ENCODE results near the gene CDYL2.
"Not testable (repeated sequence)": the region's sequence is repeated elsewhere in the genome, so short reads cannot be mapped to it uniquely, and the experiment has no call there.

The CDYL2 gene

DNA sequence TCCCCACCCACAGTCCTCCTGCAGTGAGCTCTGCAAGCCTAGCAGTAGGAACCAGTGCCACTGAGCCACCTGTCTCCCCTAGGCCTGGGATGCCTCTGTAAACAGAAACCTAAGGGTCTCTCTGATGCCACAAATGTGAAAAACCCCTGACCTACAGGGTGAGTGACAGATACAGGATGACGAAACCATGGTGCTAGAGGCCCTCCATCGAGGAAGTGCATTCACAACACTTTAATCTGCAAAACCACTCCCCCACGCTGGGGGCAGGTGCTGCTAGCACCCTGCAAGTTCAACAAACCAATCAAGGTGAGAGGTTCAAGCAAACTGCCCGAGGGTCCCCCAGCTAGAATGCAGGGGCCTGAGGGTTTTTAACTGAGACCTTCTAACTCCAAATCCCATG is 59.5 kb downstream of the CDYL2 start:
- no peak for DNase-seq (ENCODE audit: low spot score)

DNA sequence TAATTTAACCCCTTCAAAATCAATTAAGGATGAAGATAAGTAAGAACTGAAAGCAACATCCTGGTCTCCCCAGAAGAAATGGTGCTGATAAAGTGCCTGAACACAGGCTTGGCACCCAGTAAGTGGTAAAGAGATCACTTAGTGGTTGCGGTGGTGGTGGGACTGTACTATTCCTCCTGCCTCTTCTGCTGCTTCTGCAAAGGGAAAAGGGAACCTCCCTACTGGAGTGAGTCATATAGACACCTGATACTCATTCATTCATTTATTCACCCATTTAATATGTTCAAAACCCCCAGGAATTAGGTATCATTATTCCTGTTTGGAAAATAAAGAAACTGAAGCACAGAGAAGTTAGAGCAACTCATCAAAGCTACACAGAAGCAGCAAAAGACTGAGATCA is 60.6 kb downstream of the CDYL2 start:
- DNase-seq (ENCODE audit: low spot score): no peak

DNA sequence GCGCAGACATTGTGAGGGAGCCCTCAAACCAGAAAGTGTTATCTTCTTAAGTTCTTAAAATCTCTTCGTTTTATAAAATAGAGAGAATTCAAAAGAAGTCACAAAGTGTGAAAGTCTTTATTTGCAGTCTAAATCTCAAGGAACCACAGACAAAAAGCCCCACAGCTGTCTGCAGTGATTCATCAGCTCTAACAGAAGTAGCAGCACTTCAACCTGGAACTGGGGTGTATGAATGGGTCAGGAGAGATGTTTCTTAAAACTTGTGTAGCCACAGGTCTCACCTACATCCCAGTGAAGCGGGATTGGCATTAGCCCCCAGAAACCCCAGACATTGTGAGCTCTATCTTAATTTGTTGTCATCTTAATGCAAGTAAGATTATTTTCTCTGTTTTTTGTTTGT is 61.1 kb downstream of the CDYL2 start:
- no peak for DNase-seq (ENCODE audit: low spot score)

DNA sequence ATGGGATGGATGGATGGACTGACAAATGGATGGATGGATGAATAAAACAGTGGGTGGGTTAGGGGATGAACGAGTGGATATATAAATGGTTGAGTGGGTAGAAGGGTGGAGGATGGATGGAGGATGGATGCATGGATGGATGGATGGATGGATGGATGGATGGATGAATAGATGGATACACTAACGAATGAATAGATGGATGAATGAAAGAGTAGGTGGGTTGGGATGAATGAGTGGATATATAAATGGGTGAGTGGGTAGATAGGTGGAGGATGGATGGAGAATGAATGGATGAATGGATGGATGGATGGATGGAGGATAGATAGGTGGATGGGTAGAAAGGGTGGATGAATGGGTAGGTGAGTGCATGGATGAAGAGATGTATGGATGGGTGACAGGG is 62.1 kb downstream of the CDYL2 start:
- DNase-seq (ENCODE audit: low spot score): no peak

DNA sequence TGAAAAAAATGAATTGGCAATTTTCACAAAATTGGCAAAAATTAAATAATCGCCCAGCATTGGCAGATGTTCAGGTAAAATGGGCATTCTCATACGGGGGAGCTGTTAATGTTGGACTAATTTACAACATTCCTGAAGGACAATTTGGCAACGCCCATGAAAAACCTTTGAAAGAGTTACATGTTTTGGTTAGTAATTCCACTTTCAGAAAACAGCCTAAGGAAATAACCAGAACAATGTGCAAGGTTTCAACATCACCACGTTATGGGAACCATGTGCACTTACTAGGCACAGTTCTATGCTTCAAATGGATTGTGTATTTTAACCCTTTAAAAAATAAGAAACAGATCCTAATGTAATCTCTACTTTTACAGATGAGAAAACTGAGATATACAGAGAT is 62.7 kb downstream of the CDYL2 start:
- no peak for DNase-seq (ENCODE audit: low spot score)

DNA sequence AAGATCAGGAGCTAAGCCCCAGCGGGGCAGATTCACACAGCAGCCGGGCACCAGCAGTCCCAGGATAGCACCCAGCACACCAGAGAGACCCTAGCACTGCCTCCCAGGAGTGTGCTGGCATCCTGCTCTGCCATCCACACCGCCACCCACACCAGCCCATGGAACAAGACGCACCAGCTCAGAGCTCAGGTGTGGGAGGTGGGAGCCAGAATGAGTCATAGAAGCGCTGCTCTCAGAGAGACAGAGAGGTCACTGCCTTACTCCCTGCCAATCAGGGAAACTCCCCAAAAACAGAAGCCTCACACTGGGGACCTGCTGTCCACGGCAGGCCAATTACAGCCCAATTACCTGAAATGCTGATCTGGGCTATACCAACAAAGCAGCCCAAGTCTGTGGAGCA is 64.9 kb downstream of the CDYL2 start:
- DNase-seq (ENCODE audit: low spot score): no peak

DNA sequence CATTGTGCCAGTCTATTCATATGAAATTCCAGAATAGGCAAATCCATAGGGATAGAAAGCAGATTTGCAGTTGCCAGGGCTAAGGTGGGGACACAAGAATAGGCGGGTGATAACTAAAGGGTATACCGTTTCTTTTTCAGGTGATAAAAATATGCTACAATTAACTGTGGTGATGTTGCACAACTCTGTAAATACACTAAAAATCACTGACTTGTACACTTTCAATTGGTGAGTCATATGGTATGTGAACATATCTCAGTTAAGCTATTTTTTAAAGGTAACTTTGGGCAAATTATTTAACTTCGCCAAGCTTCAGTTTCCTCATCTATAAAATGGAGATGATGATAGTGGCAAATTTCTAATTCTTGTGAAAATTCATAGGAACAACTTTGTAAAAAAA is 65.9 kb downstream of the CDYL2 start:
- no peak for DNase-seq (ENCODE audit: low spot score)

DNA sequence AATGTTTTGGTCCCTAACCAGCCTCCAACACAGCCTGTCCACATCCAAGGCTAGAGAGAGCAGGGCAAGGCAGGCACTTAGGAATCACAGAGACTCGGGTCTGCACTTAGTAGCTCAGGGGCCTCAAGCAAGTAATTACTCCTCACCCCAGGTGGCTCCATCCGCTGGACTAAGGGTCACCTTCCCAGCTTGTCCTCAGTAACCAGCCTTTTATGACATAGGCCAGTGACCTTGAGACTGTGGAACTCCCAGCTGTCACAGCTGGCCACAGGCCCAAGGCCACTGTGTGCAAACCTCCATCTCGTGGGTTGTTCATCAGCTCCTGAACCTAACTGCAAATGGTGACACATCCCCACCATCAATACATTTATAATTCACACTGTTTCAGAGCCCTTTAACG is 68.6 kb downstream of the CDYL2 start:
- DNase-seq (ENCODE audit: low spot score): no peak

DNA sequence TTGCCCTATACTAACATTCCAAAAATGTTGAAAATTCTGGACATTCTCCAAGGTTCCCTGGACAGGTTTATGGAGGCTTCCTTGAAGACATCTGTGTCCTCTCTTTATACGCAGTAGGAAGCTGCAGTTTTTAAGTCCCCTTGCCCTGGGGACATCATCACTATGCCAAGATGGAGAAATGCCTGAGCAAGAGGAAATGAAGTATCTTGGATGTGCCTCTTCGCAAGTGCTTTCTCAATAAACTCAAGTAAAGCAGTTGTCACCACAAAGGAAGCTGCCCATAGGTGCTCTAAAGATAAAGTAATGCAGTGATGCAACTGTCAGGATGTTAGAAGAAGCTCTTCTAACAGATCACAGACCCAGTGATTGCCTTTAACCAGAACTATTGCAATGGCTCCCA is 71.0 kb downstream of the CDYL2 start:
- DNase-seq (ENCODE audit: low spot score): no peak

DNA sequence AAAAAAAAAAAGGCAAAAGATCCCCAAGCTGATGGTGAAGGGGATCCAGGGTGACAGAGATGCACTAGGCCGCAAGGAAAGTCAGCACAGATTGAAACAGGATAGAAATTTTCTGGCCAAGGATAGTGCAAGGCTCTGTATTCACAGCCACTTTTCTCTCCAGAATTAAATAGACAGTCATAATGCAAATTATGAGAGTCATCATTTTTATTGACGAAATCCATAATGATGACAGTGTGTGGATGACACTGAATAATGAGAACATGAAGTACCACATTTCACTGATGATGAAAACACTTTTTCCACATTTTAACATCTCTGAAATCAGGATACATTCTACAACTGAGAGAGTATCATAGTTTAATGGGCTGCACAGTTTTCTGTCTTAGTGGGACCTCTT is 72.5 kb downstream of the CDYL2 start:
- DNase-seq (ENCODE audit: low spot score): no peak

DNA sequence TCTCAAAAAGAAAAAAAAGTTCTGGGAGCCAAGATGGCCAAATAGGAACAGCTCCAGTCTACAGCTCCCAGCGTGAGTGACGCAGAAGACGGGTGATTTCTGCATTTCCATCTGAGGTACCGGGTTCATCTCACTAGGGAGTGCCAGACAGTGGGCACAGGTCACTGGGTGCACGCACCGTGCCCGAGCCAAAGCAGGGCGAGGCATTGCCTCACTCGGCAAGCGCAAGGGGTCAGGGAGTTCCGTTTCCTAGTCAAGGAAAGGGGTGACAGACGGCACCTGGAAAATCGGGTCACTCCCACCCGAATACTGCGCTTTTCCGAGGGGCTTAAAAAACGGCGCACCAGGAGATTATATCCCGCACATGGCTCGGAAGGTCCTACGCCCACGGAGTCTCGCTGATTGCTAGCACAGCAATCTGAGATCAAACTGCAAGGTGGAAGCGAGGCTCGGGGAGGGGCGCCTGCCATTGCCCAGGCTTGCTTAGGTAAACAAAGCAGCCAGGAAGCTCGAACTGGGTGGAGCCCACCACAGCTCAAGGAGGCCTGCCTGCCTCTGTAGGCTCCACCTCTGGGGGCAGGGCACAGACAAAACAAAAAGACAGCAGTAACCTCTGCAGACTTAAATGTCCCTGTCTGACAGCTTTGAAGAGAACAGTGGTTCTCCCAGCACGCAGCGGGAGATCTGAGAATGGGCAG is 77.2 kb downstream of the CDYL2 start:
- DNase-seq (ENCODE audit: low spot score): not testable (repeated sequence)

DNA sequence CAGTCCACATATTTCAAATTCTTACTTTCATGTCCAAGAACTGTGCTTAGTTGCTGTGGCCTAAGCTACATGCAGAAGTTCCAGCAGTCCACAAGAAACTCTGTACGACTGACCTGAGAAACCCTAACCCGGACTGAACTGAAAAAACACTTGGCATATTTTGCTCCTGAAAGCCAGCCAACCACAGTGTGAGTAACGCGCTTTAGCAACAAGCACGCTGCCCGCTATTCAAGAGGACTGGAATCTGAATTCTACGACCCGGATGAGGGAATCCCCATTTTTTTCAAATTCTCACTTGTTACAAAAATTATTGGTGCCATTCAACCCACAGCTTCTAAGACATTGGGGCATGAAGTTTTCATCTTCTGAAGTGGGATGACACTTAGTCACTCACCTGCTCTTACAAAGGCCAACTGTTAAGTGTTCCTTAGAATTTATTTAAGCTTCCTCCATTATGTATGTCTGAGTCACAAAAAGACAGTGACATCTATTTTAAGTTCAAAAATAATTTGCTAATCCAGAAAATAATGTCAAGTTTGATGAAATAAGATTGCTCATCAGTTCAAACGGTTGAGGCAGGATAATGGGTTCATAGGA is 78.7 kb downstream of the CDYL2 start:
- DNase-seq (ENCODE audit: low spot score): no peak

DNA sequence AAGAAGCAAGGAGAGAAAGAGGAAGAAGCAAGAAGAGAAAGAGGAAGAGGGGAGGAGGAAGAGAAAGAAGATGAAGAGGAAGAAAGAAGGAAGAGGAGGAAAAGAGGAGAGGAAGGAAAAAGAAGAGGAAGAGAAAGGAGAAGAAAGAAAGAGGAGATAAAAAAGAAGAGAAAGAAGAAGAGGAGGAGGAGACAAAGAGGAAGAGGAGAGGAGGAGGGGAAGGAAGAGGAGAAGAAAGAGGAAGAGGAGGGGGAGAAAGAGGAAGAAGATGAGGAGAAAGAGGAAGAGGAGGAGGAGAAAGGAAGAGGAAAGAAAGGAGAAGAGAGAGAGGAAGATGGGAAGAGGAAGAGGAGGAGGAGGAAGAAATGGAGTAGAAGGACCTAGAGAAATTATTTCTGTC is 80.4 kb downstream of the CDYL2 start:
- no peak for DNase-seq (ENCODE audit: low spot score)

DNA sequence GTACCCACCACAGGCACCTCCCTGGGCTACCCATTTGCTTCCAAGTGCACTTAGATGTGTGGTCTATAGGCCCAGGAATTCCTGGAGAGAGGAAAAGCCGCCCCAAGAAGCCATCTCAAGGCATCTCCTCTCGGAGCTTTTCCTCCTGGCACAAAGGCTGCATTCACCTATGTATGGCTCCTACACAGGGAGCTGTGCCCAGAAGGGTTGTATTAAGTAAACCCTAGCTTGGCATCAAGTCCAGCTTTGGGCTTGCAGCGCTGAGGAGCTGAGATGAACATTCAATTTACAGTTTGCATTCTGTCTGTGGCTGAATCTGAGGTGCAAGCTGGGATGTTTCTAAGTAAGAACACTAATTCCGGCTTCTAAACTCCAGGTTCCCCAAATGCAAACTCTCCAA is 81.3 kb downstream of the CDYL2 start:
- DNase-seq (ENCODE audit: low spot score): no peak

DNA sequence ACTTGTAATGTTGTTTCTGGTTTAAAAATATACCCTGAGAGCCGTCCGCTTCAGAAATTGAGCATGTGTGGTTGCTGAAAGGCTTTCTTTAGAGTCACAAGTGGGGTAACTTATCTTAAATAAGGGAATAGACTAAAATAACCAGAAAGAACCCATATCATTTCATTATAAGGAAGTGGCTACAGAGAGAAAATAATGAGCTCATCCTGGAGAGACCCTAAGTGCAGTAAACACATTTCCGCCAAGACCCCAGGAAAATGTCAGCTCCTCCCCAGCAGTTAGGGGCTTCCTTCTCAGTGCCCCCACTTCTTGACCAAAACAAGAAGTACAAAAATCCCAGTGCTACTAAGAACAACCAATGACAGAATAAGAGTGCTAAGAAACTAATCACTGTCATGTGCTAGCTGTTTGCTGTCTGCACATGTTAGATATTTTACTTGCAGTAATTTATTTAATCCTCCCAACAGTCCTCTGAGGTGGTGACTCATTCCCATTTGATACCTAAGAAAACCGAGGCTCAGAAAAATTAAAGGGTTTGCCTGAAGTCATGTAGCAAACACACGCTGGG is 83.5 kb downstream of the CDYL2 start:
- no peak for DNase-seq (ENCODE audit: low spot score)

DNA sequence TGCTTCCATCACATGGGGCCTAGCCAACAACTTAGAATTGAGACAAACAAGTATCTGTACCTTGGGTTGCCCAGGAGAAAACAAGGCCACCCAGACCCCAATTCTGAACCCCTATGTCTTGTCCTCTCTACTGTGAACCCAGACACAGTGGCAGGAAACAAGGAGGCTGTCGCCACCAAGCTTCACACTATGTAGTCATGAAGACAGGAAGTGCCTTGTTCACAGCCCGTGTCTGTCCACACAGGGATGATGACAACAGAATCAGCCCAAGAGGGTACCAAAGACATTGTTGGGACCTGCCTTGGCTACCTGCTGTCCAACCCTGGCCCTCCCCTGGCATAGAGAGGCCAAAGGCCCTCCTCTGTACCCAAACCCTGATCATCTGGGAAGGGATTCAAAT is 84.8 kb downstream of the CDYL2 start:
- no peak for DNase-seq (ENCODE audit: low spot score)

DNA sequence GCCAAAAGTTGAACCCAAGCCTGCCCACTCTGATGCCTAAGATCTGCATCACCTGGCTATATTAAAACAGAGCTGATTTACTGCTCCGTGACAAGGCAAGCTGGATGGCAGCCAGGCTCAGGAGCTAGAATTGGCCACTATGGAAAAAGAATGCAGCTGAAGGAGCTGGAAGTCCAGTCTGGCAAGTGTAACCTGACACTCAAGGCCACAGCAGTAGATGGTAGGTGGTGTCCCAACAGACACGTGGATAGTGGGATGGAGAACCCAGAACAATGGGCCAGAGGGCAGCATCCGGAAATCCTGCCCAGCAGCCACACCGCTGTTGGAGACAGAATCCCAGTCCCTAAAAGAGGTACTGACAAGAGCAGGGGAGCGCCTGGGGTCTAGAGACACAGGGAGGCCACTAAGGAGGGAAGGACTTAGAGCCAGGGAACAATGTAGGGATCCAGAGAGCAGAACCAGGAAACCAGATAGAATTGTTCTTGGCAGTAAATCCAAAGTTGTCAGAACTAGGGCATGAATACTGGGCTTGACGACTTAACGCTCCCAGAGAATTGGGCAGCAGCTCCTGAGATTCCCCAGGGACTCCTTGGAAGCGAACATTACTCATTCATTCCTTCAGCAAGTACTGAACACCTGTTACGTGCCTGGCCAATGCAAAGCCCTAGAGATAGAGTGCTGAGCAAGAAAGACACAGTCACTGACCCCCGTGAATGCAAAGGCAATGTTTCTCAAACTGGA is 85.7 kb downstream of the CDYL2 start:
- no peak for DNase-seq (ENCODE audit: low spot score)

DNA sequence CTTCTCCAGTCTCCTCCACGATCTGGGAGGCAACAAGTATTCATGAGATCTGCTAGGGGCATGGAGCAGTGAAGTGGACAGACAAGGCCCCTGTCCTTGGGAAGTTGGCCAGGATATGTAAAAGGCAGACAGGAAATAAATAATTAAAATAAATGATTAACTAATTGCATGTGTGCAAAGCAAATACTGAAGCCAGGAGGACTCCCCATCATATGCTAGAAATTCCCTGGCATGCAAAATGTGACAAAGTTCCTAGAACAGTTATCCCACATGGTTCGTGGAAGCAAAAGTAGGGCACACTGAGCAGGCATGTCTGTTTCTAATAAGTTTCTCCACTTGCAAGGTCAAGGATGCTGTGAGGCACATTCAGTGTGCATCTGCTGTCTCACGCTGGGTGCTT is 86.8 kb downstream of the CDYL2 start:
- no peak for DNase-seq (ENCODE audit: low spot score)

DNA sequence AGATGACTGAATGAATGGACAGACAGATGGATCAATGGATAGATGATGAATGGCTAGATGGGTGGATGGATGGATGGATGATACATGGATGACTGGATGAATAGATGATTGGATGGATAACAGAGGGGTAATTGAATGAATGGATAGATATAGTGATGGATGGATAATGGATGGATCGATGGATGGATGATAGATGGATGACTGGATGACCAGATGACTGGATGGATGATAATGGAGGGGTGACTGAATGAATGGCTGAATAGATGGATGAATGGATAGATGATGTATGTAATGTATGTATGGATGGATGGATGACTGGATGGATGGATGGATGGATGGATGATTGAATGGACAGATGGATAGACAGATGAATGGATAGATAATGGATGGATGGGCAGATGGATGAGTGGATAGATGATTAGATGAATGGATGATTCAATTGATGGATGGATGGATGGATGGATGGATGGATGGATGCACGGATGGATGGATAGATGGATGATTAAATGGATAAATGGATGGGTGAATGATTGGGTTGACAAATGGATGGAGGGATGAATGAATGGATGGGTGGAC is 87.7 kb downstream of the CDYL2 start:
- no peak for DNase-seq (ENCODE audit: low spot score)

DNA sequence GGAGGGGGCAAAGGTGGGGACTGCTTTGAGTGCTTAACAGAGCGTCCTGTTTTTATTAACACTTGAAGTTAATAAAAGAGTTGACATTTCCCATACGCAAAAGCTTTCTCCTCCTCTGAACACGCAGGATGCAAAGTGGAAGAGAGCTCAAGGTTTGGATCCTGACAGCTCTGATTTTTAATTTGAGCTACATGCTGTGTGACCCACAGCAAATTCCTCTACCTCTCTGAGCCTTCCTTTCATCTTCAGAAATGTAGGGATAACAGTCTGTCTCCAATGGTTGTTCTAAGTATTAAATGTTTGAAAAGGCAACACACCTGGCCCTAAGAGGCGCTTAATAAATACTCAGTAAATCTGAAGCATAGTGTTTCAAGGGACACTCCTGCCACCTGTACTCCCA is 93.0 kb downstream of the CDYL2 start:
- DNase-seq (ENCODE audit: low spot score): no peak

DNA sequence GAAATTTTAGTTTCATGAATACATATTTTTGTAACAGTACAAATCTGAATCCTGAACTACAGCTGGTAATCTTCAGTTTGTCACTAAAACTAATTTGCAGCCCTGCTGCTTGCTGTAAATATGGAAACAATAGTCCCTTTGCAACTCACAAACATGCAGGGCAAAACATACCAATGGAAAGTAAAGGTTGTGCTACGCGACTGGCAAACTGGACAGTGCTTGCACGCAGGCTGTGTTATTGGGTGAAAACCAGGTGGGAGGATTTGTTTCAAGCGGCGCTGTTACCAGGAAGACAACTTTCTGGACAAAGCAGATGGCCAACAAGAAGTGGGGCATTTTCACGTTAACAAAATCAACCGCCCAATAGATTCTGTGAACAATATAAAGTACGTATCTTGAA is 93.5 kb downstream of the CDYL2 start:
- DNase-seq (ENCODE audit: low spot score): no peak

DNA sequence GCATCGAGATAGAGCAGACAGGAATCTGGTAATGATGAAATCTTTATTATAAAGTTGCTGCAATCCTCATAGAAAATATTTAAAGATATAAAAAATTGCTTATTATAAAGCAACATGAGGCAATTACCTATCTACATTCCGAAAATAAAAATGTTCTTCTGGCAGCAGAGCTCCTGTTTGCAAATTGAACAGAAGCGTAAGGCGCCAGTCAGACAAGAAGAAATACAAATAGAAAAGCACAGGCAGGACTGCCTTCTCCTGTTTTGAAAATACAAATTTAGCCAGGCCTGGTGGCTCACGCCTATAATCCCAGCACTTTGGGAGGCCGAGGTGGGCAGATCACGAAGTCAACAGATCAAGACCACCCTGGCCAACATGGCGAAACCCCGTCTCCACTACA is 95.6 kb downstream of the CDYL2 start:
- no peak for DNase-seq (ENCODE audit: low spot score)

DNA sequence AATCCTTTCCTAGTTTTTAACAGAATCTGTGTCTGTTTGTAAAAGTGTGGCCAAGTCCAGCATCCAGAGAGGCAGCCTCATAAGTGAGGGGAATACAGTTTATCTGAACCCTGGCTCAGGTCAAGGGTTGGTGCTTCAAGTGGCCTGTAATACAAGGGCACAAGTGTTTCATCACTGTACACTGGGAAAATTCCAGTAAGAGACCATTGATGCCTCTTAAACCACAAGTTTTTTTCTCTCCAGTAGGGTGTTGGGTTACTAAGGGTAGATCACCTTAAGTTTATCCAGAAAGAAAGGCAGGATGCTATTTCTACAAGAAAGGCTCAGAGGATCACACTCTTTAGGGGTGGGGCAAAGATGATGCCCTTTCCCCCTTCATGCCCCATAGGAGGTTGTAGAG is 96.7 kb downstream of the CDYL2 start:
- no peak for DNase-seq (ENCODE audit: low spot score)

Data from SK-N-DZ (cell line).